Vagina (tissue), 2 donors: ENCODE data around the gene HECW1. TPM values are rescaled to one million over a fixed set of nuclear protein-coding genes. Genes with fewer than 3 reads are reported as not detected.

Source experiments
- DNase-seq, 2 donors: peaks; one replicate each; pipeline ENCODE4 v3.0.0-alpha.2; 2017; ENCODE audit errors: extremely low spot score in 2 of 2
- H3K27ac ChIP-seq: fragments of 200-600 bp; sonication (generic); one replicate; pipeline ENCODE4 v1.5.1; 2019
- H3K27me3 ChIP-seq: fragments of 200-600 bp; sonication (generic); one replicate; pipeline ENCODE4 v1.5.1; 2019
- H3K36me3 ChIP-seq, 2 donors: fragments of 200-600 bp; sonication (generic); one replicate each; pipeline ENCODE4 v1.5.1; 2017 to 2019
- H3K4me1 ChIP-seq: fragments of 200-600 bp; sonication (generic); one replicate; pipeline ENCODE4 v1.5.1; 2019
- H3K4me3 ChIP-seq, 2 donors: fragments of 200-600 bp; sonication (generic); 1 replicate in 1 of 2; 2 replicates in 1 of 2; pipeline ENCODE4 v1.5.1; 2016 to 2019
- H3K9me3 ChIP-seq: fragments of 200-600 bp; sonication (generic); one replicate; pipeline ENCODE4 v1.5.1; 2019
- CTCF ChIP-seq, 3 experiments: fragments of 450-650 bp in 2 of 3; fragments of 200-600 bp in 1 of 3; sonication (generic) in 1 of 3; IDR thresholded peaks; one replicate each; pipeline ENCODE4 v1.5.1; 2017 to 2019; ENCODE audit warnings: antibody characterized with exemption in 3 of 3, mild to moderate bottlenecking in 2 of 3, moderate library complexity in 2 of 3
- POLR2A ChIP-seq, 2 donors: fragments of 450-650 bp; IDR thresholded peaks; one replicate each; pipeline ENCODE4 v1.6.1; 2017; ENCODE audit warnings: antibody characterized with exemption in 2 of 2, mild to moderate bottlenecking in 2 of 2, moderate library complexity in 2 of 2
- POLR2AphosphoS5 ChIP-seq, 2 donors: sonication (generic); formaldehyde crosslinking; IDR thresholded peaks; one replicate each; pipeline ENCODE4 v1.9.0; 2017; ENCODE audit warnings: antibody characterized with exemption in 2 of 2, mild to moderate bottlenecking in 2 of 2, low read depth in 1 of 2; ENCODE audit not compliant: insufficient read depth in 1 of 2
- intact Hi-C: fragments of 100-400 bp; cut with DNase I; formaldehyde crosslinking; loops from one replicate; pipeline ENCODE4 v1.15.1; 2023
- total RNA-seq: library from RNA; depleted of rRNA; stranded (reverse); fragments of >200 nt; gene quantifications from one replicate; pipeline ENCODE4 v1.2.3, GENCODE V29; 2016

HECW1 gene
- total RNA-seq, 1 donor from 2014 or later, result 2.5 TPM

- Histone ChIP-seq H3K4me1 (no peaks in the 10 kb centered on the region), H3K36me3 (no peaks in the 10 kb centered on the region), H3K9me3 (no peaks in the 10 kb centered on the region), H3K27me3 (no peaks in the 10 kb centered on the region), H3K4me3 (no peak overlapping the region), H3K27ac (no peak overlapping the region)
- TF ChIP-seq POLR2A (IDR thresholded peaks at IDR 0.05) (no peak), POLR2AphosphoS5 (IDR thresholded peaks at IDR 0.05; ENCODE audit: insufficient read depth in 1 of 2, low read depth in 1 of 2) (no peak), CTCF (IDR thresholded peaks at IDR 0.05) (no peak)
- DNase-seq, result no peak
- intact Hi-C loops, result no loop called here
These were observed 35.8 kb downstream of the HECW1 start for GRCh38 chr7:43148161-43148731.

GRCh38 chr7:43151076-43151475 lies 38.6 kb downstream of the HECW1 start:
- H3K36me3 ChIP-seq, result no peaks in the 10 kb centered on the region
- no peaks in the 10 kb centered on the region for H3K9me3 ChIP-seq
- intact Hi-C loops, result no loop called here
- H3K27me3 ChIP-seq, result no peaks in the 10 kb centered on the region
- H3K27ac ChIP-seq, result no peak overlapping the region
- TF ChIP-seq POLR2A (IDR thresholded peaks at IDR 0.05) (no peak), CTCF (IDR thresholded peaks at IDR 0.05) (no peak), POLR2AphosphoS5 (IDR thresholded peaks at IDR 0.05; ENCODE audit: insufficient read depth in 1 of 2, low read depth in 1 of 2) (no peak)
- H3K4me1 ChIP-seq, result no peaks in the 10 kb centered on the region
- no peak for DNase-seq
- H3K4me3 ChIP-seq, result no peak overlapping the region

- Histone ChIP-seq H3K27me3 (no peaks in the 10 kb centered on the region), H3K27ac (no peak overlapping the region), H3K4me1 (no peaks in the 10 kb centered on the region), H3K36me3 (no peaks in the 10 kb centered on the region), H3K9me3 (no peaks in the 10 kb centered on the region), H3K4me3 (no peak overlapping the region)
- TF ChIP-seq POLR2AphosphoS5 (IDR thresholded peaks at IDR 0.05; ENCODE audit: insufficient read depth in 1 of 2, low read depth in 1 of 2) (no peak), CTCF (IDR thresholded peaks at IDR 0.05) (no peak), POLR2A (IDR thresholded peaks at IDR 0.05) (no peak)
- intact Hi-C loops, result no loop called here
- DNase-seq, result no peak
These were observed 40.2 kb downstream of the HECW1 start for GRCh38 chr7:43152696-43153095.

- TF ChIP-seq POLR2AphosphoS5 (IDR thresholded peaks at IDR 0.05; ENCODE audit: insufficient read depth in 1 of 2, low read depth in 1 of 2) (no peak), POLR2A (IDR thresholded peaks at IDR 0.05) (no peak), CTCF (IDR thresholded peaks at IDR 0.05) (no peak)
- intact Hi-C loops, result no loop called here
- no peak for DNase-seq
- Histone ChIP-seq H3K4me3 (no peak overlapping the region), H3K27me3 (no peaks in the 10 kb centered on the region), H3K9me3 (no peaks in the 10 kb centered on the region), H3K4me1 (no peaks in the 10 kb centered on the region), H3K27ac (no peak overlapping the region), H3K36me3 (no peaks in the 10 kb centered on the region)
These were observed 43.2 kb downstream of the HECW1 start for GRCh38 chr7:43155636-43156035.

- TF ChIP-seq POLR2AphosphoS5 (IDR thresholded peaks at IDR 0.05; ENCODE audit: insufficient read depth in 1 of 2, low read depth in 1 of 2), result no peak
- TF ChIP-seq CTCF (IDR thresholded peaks at IDR 0.05), result no peak
- no peak for TF ChIP-seq POLR2A (IDR thresholded peaks at IDR 0.05)
- DNase-seq, result no peak
- Histone ChIP-seq H3K36me3 (no peaks in the 10 kb centered on the region), H3K9me3 (no peaks in the 10 kb centered on the region), H3K4me1 (no peaks in the 10 kb centered on the region), H3K27me3 (no peaks in the 10 kb centered on the region), H3K4me3 (no peak overlapping the region), H3K27ac (no peak overlapping the region)
- intact Hi-C loops, result no loop called here
These were observed 51.4 kb downstream of the HECW1 start for GRCh38 chr7:43163885-43164284.
